Vagina (tissue), 2 donors: ENCODE data around the gene MICAL1.

Experiments used
- POLR2AphosphoS5 ChIP-seq, 2 donors: sonication (generic); formaldehyde crosslinking; IDR thresholded peaks; one replicate each; pipeline ENCODE4 v1.9.0; 2017; ENCODE audit warnings: antibody characterized with exemption in 2 of 2, mild to moderate bottlenecking in 2 of 2, low read depth in 1 of 2; ENCODE audit not compliant: insufficient read depth in 1 of 2
- TF ChIP-seq, protein P1 (sequence below), 3 experiments: fragments of 450-650 bp in 2 of 3; fragments of 200-600 bp in 1 of 3; sonication (generic) in 1 of 3; IDR thresholded peaks; one replicate each; pipeline ENCODE4 v1.5.1; 2017 to 2019; ENCODE audit warnings: antibody characterized with exemption in 3 of 3, mild to moderate bottlenecking in 2 of 3, moderate library complexity in 2 of 3

DNA sequence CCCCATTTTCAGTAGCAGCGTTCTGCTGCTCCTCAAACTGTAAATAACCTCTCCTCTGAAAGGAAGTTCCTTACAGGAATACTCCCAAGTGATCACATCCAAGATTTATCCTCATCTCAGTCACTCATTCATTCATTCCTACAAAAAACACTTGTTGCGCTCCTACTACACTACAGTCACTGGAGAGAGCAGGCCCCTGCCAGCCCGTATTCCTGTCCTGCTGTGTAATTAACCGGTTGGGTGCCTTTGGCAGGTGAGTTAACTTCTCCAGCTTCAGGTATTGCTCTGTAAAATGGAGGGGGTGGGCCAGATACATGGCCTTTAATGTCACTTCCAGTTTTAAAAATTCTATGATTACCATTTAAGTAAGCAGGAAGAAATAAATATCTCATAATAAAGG is 42.5 kb upstream of the MICAL1 start:
- TF ChIP-seq, protein P1, sequence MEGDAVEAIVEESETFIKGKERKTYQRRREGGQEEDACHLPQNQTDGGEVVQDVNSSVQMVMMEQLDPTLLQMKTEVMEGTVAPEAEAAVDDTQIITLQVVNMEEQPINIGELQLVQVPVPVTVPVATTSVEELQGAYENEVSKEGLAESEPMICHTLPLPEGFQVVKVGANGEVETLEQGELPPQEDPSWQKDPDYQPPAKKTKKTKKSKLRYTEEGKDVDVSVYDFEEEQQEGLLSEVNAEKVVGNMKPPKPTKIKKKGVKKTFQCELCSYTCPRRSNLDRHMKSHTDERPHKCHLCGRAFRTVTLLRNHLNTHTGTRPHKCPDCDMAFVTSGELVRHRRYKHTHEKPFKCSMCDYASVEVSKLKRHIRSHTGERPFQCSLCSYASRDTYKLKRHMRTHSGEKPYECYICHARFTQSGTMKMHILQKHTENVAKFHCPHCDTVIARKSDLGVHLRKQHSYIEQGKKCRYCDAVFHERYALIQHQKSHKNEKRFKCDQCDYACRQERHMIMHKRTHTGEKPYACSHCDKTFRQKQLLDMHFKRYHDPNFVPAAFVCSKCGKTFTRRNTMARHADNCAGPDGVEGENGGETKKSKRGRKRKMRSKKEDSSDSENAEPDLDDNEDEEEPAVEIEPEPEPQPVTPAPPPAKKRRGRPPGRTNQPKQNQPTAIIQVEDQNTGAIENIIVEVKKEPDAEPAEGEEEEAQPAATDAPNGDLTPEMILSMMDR (IDR thresholded peaks at IDR 0.05): no peak
- TF ChIP-seq POLR2AphosphoS5 (IDR thresholded peaks at IDR 0.05; ENCODE audit: insufficient read depth in 1 of 2, low read depth in 1 of 2): no peak
